Right lobe of liver (tissue), 6 donors: ENCODE measurements around the gene MICU1. TPM values are rescaled to one million over a fixed set of nuclear protein-coding genes. Genes with fewer than 3 reads are reported as not detected.

Experiments used
- ATAC-seq, 4 donors: fragments of 200-7000 bp; cut with Tn5 transposase; one replicate each; pipeline ENCODE4 v1.9.1; 2020; ENCODE audit warnings: mild to moderate bottlenecking in 4 of 4, moderate library complexity in 4 of 4
- DNase-seq, 3 donors: peaks; one replicate each; pipeline ENCODE4 v3.0.0-alpha.2; 2020
- H3K27ac ChIP-seq, 3 donors: fragments of 200-600 bp; one replicate each; pipeline ENCODE4 v1.8.0; 2022
- H3K27me3 ChIP-seq, 2 donors: fragments of 200-600 bp; one replicate each; pipeline ENCODE4 v1.8.0; 2022
- H3K36me3 ChIP-seq, 4 donors: fragments of 200-600 bp; sonication (generic) in 1 of 4; one replicate each; pipeline versions ENCODE4 v1.5.1 to v1.8.0; 2017 to 2022; ENCODE audit warnings: control low read depth in 1 of 4
- H3K4me1 ChIP-seq, 4 donors: fragments of 200-600 bp; sonication (generic) in 1 of 4; one replicate each; pipeline versions ENCODE4 v1.5.1 to v1.8.0; 2017 to 2022; ENCODE audit warnings: control low read depth in 1 of 4
- H3K4me3 ChIP-seq, 3 donors: fragments of 200-600 bp; one replicate each; pipeline ENCODE4 v1.8.0; 2022
- H3K9me3 ChIP-seq, 4 donors: fragments of 200-600 bp; sonication (generic) in 1 of 4; one replicate each; pipeline versions ENCODE4 v1.5.1 to v1.8.0; 2017 to 2022; ENCODE audit warnings: control low read depth in 1 of 4
- POLR2A ChIP-seq: fragments of 450-650 bp; IDR thresholded peaks from one replicate; pipeline ENCODE4 v1.6.1; 2017; ENCODE audit warnings: antibody characterized with exemption, mild to moderate bottlenecking
- WGBS: methylation state at CpG from one replicate; pipeline ENCODE4 v1.1.6; 2018; ENCODE audit warnings: low coverage, low lambda C conversion rate; ENCODE audit not compliant: insufficient coverage; ENCODE audit errors: missing lambda C conversion rate; 5-methylcytosine and 5-hydroxymethylcytosine counted together
- intact Hi-C, 2 donors: fragments of 100-400 bp; cut with DNase I; formaldehyde crosslinking; loops; one replicate each; pipeline versions ENCODE4 v1.11.2 to v1.14.1; 2022
- total RNA-seq, 6 experiments: library from RNA; depleted of rRNA in 2 of 6; stranded (reverse); fragments of >200 nt in 2 of 6; fragmentation: NEBNext Ultra II Directional in 3 of 6; extraction: Animal tissue kit (Norgen Biotek cat#: 25700) in 3 of 6; gene quantifications; one replicate each; pipeline versions ENCODE4 v1.1.0 to v1.2.4, GENCODE V29; 2016 to 2023
- TF ChIP-seq, protein P1 (sequence below), 4 donors: fragments of 200-600 bp in 3 of 4; fragments of 450-650 bp in 1 of 4; IDR thresholded peaks; one replicate each; pipeline versions ENCODE4 v1.5.1 to v1.8.0; 2016 to 2022; ENCODE audit warnings: antibody characterized with exemption in 4 of 4, mild to moderate bottlenecking in 2 of 4
- donor health status: DM: no; HTN: yes; CAD: no.
- donor health status: DM: no; HTN: no; CAD: no.
- donor health status: DM: no; HTN: no; CAD: no.
- donor health status: DM: no; HTN: yes; CAD: no.
- donor health status: DM: no; HTN: yes; CAD: no.

MICU1 gene
- total RNA-seq, 6 experiments from 2014 or later, result 25.3 to 55.3 (median 38.2) TPM

DNA sequence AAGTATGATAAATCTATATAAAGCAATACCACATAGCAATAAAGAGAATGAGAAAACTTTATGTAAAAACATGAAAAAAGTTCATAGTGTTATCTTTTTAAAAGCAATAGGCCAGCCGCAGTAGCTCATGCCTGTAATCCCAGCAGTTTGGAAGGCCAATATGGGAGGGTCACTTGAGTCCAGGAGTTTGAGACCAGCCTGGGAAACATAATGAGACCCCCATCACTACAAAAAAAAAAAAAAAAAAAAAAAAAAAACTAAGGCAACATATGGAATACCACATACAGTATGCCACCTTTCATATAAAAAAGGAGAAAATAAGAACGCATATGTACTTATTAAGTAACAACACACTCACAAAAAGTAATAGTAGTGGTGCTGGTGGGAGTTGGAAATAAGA, 52.8 kb downstream of the MICU1 start:
- TF ChIP-seq, protein P1, sequence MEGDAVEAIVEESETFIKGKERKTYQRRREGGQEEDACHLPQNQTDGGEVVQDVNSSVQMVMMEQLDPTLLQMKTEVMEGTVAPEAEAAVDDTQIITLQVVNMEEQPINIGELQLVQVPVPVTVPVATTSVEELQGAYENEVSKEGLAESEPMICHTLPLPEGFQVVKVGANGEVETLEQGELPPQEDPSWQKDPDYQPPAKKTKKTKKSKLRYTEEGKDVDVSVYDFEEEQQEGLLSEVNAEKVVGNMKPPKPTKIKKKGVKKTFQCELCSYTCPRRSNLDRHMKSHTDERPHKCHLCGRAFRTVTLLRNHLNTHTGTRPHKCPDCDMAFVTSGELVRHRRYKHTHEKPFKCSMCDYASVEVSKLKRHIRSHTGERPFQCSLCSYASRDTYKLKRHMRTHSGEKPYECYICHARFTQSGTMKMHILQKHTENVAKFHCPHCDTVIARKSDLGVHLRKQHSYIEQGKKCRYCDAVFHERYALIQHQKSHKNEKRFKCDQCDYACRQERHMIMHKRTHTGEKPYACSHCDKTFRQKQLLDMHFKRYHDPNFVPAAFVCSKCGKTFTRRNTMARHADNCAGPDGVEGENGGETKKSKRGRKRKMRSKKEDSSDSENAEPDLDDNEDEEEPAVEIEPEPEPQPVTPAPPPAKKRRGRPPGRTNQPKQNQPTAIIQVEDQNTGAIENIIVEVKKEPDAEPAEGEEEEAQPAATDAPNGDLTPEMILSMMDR (IDR thresholded peaks at IDR 0.05), result no peak
- TF ChIP-seq POLR2A, result no peak
- WGBS, result 92% methylated on average over 2 of the region's 2 CpGs
- ATAC-seq, result no peak
- H3K36me3 ChIP-seq, result no peaks in the 10 kb centered on the region
- H3K9me3 ChIP-seq, result no peaks in the 10 kb centered on the region
- DNase-seq, result no peak
- no peak overlapping the region for H3K4me3 ChIP-seq
- intact Hi-C loops, result no loop called here
- H3K27ac ChIP-seq, result no peak overlapping the region
- H3K4me1 ChIP-seq, result no peaks in the 10 kb centered on the region
- no peaks in the 10 kb centered on the region for H3K27me3 ChIP-seq

DNA sequence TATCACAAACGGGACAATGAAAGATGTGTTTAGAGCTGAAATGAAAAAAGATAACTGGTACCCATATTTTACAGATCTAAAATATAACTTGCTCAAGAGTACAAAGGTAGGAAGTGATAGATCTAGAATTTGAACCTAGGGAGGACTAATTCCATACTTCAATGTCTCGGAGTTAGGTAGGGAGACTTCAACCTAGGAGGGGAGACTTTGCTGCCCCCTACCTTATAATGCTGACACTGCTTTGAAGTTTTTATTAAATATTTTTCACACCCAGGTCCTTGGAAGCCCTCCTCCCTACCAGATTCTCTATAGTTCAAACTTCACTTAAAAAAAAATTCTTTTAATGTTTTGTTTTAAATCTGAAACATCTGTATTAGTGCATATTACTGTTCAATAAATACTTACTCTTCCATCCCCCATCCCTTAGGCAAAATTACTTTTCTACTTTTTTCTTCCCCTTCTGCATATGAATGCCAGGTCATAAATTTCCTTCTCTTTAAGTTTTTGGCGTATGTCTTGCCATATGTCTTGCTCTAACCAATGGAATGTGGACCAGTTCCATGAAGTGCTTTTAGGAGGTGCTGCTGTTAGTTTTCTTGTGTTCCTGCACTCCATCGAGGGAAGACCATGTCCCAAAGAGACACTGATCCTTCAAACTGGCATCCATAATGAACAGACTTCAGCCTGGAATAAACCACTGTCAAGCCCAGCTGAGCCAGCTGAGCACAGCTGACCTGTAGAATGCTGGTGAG, 57.8 kb downstream of the MICU1 start:
- Histone ChIP-seq H3K27ac (no peak overlapping the region), H3K4me1 (no peaks in the 10 kb centered on the region), H3K4me3 (no peak overlapping the region), H3K27me3 (no peaks in the 10 kb centered on the region), H3K9me3 (no peaks in the 10 kb centered on the region), H3K36me3 (peaks cover 0 to under 1% (median 0%) of the 10 kb centered on the region in 4 donors)
- intact Hi-C loops, result no loop called here
- ATAC-seq (peak; percentile 62 to 69 (median 66)), DNase-seq (no peak)
- no peak for TF ChIP-seq POLR2A
- TF ChIP-seq, protein P1 (IDR thresholded peaks at IDR 0.05), result peak; percentile 35 to 51 (median 44)
- 54% methylated on average over 4 of the region's 4 CpGs for WGBS

DNA sequence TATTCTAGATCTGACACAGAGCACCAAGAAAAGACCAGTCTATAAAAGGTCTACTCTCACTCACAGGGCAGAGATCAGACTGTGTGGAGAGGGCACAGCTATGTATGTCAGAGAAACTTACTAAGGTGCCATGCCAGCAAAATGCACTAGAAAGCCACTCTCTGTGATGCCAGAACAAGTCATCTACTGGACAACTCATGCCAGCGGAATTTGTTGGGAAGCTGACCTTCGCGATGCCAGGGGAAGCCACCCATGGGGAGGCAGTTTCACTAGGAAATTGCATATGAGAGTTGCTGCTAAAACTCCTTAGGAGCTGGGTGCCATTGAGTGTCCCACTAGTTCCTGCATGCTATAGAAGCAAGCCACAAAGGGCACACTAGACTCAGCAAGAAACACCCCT, 58.5 kb downstream of the MICU1 start:
- intact Hi-C loops, result no loop called here
- DNase-seq (no peak), ATAC-seq (peak; percentile 26 to 72 (median 30))
- H3K36me3 ChIP-seq, result peaks cover 0 to 7% (median 0%) of the 10 kb centered on the region in 4 donors
- H3K27ac ChIP-seq, result no peak overlapping the region
- 80% methylated on average over 1 of the region's 3 CpGs for WGBS
- H3K9me3 ChIP-seq, result no peaks in the 10 kb centered on the region
- H3K4me1 ChIP-seq, result no peaks in the 10 kb centered on the region
- no peak for TF ChIP-seq POLR2A
- TF ChIP-seq, protein P1 (IDR thresholded peaks at IDR 0.05), result no peak
- H3K4me3 ChIP-seq, result no peak overlapping the region
- no peaks in the 10 kb centered on the region for H3K27me3 ChIP-seq

DNA sequence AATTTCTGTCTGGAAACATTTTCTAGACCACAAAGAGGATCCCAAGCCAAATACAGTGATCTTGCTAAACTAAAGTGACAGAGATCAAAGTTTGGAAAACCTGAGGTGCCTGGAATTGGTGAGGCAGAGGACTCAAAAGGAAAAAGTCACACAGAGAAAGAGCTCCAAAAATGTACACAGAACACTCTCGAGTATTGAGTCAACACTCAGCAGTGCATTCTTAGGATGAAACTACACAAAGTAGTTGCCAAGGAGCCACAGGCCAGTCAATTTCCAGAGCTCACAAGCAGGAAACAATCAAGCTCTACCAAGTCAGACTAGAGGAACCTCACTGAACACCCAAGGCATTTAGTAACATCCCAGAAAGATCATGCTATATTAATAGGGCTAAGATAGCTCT, 61.3 kb downstream of the MICU1 start:
- WGBS, result 73% methylated on average over 1 of the region's 1 CpG
- intact Hi-C loops, result no loop called here
- no peak overlapping the region for H3K27ac ChIP-seq
- no peak overlapping the region for H3K4me3 ChIP-seq
- TF ChIP-seq, protein P1 (IDR thresholded peaks at IDR 0.05), result no peak
- no peak for TF ChIP-seq POLR2A
- H3K36me3 ChIP-seq, result peaks cover 0 to 14% (median 0%) of the 10 kb centered on the region in 4 donors
- ATAC-seq, result no peak
- no peak for DNase-seq
- no peaks in the 10 kb centered on the region for H3K4me1 ChIP-seq
- no peaks in the 10 kb centered on the region for H3K9me3 ChIP-seq
- H3K27me3 ChIP-seq, result no peaks in the 10 kb centered on the region
